Ishikawa (cell line): ENCODE data around the gene NAALADL1.

ENCODE experiments used
- TEAD4 ChIP-seq: IDR thresholded peaks from 2 replicates; pipeline ENCODE4 v1.6.1; 2012
- USF1 ChIP-seq: IDR thresholded peaks from 2 replicates; pipeline ENCODE4 v1.6.1; 2012
- ZBTB7A ChIP-seq: IDR thresholded peaks from 2 replicates; pipeline ENCODE4 v1.6.1; 2012; ENCODE audit warnings: low read depth

GRCh38 chr11:65095427-65095826 is 37.1 kb upstream of the NAALADL1 start:
- TF ChIP-seq TEAD4 (no peak), ZBTB7A (no peak), USF1 (no peak)
